PC-9 (cell line): ENCODE measurements around the gene TUT4.

Experiments
- EZH2 ChIP-seq: fragments of 200-600 bp; sonication (generic); IDR thresholded peaks from 2 replicates; pipeline ENCODE4 v1.8.0; 2017; ENCODE audit warnings: antibody characterized with exemption, low read depth
- TF ChIP-seq, protein P1 (sequence below): fragments of 200-600 bp; sonication (generic); conservative IDR thresholded peaks from 2 replicates; pipeline ENCODE4 v1.6.1; 2017; ENCODE audit warnings: mixed run types, antibody characterized with exemption, mild to moderate bottlenecking, moderate library complexity

GRCh38 chr1:52556641-52557360 lies 3.9 kb upstream of the TUT4 start:
- TF ChIP-seq, protein P1, sequence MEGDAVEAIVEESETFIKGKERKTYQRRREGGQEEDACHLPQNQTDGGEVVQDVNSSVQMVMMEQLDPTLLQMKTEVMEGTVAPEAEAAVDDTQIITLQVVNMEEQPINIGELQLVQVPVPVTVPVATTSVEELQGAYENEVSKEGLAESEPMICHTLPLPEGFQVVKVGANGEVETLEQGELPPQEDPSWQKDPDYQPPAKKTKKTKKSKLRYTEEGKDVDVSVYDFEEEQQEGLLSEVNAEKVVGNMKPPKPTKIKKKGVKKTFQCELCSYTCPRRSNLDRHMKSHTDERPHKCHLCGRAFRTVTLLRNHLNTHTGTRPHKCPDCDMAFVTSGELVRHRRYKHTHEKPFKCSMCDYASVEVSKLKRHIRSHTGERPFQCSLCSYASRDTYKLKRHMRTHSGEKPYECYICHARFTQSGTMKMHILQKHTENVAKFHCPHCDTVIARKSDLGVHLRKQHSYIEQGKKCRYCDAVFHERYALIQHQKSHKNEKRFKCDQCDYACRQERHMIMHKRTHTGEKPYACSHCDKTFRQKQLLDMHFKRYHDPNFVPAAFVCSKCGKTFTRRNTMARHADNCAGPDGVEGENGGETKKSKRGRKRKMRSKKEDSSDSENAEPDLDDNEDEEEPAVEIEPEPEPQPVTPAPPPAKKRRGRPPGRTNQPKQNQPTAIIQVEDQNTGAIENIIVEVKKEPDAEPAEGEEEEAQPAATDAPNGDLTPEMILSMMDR, result no peak
- TF ChIP-seq EZH2, result no peak
